K562 treated with DMSO at 1 percent for 48 hours (cell line): Measurements from ENCODE around the gene CAMK4. TPM values are rescaled to one million over a fixed set of nuclear protein-coding genes. Genes with fewer than 3 reads are reported as not detected.

Experiments used
- total RNA-seq: library from RNA; unstranded; fragments of 300-600 nt; gene quantifications from 2 replicates; pipeline ENCODE4 v1.2.3, GENCODE V29; 2022; ENCODE audit warnings: low replicate concordance; ENCODE audit errors: extremely low read depth

Gene CAMK4
- not detected in 2 replicates for total RNA-seq

GRCh38 chr5:111223787-111224560 is at the start of gene CAMK4:
Gene CAMK4 (plus strand): TSS chr5:111224384. CDS start chr5:111224484, 100 bp downstream.

GRCh38 chr5:111512375-111513130 is 288.4 kb downstream of the CAMK4 start, which contains the start of gene STARD4:
Gene STARD4 (minus strand): TSS chr5:111512535. CDS start chr5:111507433, 5,102 bp downstream.

Other genes starting within 250 kb of the CAMK4 start
- gene TSLP, start 152.7 kb upstream of the CAMK4 start, total RNA-seq: not detected in 2 replicates
- gene WDR36, start 132.0 kb upstream of the CAMK4 start, total RNA-seq: not detected in 2 replicates